NCI-H1436 treated with DMSO at 0.1 percent for 48 hours (cell line): Measurements from ENCODE around the gene RTP1.
"Not testable (repeated sequence)": the region's sequence is repeated elsewhere in the genome, so short reads cannot be mapped to it uniquely, and the experiment has no call there.

ENCODE experiments used
- DNase-seq: peaks from one replicate; lab custom pipeline; 2025; lab: John Stamatoyannopoulos, UW

Gene RTP1, protein sequence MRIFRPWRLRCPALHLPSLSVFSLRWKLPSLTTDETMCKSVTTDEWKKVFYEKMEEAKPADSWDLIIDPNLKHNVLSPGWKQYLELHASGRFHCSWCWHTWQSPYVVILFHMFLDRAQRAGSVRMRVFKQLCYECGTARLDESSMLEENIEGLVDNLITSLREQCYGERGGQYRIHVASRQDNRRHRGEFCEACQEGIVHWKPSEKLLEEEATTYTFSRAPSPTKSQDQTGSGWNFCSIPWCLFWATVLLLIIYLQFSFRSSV

DNA sequence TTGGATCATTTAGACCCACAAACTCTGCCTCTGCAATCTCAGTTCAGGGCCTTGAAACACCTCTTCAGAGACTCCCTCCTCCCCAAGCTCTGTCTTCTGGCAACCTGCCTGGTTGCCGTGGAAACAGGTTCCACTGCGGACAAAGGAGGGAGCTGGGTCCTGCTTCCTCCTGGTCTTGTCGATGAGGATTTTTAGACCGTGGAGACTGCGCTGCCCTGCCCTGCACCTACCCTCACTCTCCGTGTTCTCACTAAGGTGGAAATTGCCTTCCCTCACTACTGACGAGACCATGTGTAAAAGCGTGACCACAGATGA lies at the start of gene RTP1:
RTP1 (plus strand) TSS at position 152 of the 315 bp plus-strand sequence; CDS start at position 182, 30 bp downstream.
- DNase-seq, result peak; percentile 21

DNA sequence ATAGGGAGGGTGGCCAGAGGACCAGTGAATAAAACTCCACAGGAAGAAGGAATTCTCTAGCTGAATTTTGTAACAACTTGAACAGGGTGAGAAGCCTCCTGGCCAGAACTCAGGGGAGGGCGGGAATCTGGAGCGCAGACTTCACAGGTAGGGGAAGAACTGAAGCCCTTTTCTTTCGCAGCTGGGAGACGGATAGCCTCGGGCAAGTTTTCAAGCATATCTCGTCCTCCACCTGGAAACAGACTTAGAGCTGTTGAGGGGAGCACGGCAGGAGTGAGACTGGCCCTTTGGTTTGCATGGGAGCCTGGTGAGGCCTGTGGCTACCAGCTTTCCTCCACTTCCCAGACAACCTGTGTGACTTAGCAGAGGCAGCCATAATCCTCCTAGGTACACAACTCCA lies 47.1 kb upstream of the RTP1 start:
- no peak for DNase-seq

DNA sequence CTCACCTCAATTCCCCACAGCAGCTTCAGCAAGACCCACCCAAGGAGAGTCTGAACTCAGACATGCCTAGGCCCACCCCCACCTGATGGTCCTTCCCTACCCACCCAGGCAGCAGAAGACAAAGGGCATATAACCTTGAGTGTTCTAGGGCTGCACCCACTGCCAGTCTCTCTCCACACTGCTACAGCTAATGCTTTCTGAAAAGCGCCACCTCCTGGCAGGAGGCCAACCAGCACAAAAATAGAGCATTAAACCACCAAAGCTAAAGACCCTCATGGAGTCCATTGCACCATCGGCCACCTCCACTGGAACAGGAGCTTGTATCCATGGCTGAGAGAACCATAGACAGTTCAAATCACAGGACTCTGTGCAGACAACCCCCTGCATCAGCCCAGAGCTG lies 46.7 kb upstream of the RTP1 start:
- DNase-seq, result no peak

DNA sequence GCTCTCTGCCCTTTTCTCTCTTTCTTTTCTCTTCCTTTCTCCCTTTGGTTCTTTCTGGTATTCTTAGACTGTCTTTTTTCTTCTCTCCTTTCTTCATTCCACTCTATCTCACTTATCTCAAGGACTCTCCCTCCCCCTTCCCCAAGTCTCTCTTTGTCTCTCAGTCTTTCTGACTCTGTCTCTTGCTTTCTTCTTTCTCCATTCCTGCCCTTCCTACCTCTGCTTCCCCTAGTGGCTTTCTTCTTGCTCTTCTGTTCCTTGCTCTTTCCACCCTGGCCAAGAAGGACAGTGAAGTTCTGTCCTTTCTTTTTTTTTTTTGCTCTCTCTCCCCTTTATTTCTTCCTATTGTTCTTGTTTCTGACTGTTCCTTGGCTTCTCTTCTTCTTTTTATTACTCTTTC lies 35.7 kb upstream of the RTP1 start:
- no peak for DNase-seq

DNA sequence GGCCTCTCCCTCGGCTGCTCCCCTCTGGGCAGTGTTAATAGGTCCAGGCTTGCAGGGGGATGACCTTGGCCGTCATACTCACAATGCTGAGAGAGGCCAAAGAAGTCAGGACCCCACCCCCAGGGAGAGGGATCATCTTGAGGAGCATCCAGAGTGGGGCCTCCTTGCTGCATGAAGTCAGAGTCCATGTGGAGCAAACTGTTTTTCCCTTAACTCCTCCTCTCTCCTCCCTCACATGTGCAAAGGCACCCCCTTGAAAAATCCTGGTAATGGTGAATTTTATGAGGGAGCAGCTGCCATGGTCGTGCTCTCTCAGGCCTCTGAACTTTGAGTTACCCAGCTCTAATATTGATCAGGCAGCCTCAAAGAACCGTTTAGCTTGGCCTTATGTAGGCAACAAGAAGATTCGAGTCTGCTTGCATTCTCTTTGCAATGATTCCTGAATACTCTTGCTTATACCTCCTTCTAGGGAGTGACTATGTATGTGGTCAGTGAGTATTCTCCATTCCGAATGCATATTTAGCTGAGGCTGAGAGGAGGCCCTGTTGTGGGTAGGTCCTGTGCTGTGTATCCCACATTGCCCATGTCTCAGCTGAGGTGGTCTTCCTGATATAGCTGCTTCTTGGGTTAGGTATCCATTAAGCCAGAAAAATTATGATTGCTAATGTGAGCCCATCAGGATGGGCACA lies 34.9 kb upstream of the RTP1 start:
- no peak for DNase-seq

DNA sequence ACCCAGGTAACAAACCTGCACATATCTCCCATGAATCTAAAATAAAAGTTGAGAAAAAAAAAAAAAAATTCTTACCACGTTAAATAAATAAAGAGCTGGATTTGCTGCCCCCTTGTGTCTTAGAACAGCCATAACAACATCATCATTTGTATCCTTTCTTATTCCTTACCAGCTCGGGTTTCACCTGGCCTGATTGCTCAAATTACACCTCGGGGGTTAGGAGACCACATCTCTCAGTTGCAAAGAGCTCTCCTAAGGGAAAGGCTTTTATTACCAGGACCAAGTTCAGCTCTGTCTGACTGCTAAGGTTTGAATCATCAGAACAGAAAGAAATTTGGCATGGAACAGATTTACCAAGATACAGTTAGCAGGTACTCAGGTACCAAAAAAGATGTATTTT lies 32.1 kb upstream of the RTP1 start:
- DNase-seq, result peak; percentile 94

DNA sequence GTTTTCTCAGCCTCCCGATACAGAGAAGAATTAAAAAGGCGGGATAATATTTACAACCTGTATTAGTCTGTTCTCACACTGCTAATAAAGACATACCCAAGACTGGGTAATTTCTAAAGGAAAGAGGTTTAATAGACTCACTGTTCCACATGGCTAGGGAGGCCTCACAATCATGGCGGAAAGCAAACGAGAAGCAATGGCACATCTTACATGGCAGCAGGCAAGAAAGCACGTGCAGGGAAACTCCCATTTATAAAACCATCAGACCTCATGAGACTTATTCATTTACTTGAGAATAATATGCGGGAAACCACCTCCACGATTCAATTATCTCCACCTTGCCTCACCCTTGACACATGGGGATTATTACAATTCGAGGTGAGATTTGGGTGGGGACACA lies 30.5 kb upstream of the RTP1 start:
- no peak for DNase-seq

DNA sequence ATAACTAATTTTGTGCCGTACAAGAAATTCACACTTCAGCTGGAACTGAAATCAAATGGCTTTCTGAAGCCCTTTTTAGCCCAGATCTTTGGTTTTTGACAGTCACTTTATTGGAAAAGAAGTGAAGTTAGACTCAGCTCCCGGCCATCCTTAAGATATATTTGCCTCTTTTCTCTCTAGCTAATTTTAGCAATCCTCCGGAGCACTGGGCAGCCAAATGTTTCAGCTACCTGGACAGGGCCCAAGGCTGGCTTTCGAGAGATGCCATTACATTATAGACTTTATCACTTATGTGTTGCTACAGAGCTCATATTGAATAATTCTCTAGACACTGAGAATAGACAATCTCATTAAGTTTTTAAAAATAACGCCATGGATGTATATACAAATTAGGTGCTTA lies 29.5 kb upstream of the RTP1 start:
- no peak for DNase-seq

DNA sequence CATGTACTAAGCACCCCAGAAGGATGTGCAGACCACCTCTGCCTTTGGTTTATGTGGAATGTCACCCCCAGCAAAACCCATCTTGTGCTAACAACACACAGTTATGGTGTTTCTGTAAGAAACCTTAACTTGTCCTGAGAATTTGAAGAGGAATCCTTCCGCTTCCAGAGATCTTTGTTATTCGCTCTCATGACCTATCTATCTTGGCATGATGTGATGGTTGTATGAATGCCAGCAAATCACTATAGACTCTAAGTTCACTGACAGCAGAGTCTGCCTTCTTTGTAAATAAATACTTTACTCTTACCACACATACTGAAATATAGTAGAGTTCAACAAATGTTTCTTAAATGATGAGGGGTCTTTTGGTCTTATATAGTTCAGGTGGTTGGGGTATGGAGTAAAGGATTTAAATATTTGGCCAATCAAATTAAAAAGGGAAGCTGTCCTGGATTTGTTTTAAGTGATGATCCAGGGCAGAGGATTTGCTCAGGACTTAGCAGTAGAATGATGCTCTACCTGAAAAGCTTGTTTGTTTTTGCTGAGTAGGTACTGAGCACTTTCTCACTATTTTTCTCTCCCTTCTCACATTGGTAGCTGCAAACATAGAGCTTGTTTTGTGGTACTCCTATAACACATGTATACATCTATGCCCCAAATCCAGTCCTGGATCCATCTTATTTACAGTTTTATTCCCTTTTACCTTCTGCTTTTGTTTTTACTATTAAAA lies 27.9 kb upstream of the RTP1 start:
- DNase-seq, result no peak

DNA sequence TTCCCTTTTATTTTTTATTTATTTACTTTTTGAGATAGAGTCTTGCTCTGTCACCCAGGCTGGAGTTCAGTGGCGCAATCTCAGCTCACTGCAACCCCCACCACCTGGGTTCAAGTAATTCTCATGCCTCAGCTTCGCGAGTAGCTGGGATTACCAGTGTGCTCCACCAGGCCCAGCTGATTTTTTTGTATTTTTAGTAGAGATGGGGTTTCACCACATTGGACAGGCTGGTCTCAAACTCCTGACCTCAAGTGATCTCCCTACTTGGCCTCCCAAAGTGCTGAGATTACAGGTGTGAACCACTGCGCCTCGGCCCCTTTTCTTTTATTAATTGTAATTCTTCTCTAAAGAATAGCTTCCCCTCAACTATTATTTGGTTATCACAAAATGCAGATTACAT lies 26.4 kb upstream of the RTP1 start:
- DNase-seq, result not testable (repeated sequence)

DNA sequence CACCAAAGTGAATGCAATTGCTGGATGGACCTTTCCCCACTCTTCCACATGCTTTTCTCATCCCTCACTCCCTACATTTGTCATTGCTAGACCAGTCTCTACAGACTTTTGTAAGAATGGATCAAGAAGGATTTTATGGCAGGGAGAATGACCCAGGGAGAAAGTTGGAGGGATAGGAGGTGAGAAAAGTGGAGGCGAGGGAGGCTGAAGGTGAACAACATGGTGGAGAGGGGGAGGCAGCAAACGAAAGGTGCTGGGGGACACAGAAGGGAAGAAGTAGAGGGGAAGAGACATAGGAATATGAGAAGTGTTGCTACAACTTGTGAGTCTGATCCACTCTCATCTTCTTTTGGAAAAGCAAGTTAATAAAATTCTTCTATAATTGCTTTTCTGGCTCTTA lies 24.4 kb upstream of the RTP1 start:
- no peak for DNase-seq

DNA sequence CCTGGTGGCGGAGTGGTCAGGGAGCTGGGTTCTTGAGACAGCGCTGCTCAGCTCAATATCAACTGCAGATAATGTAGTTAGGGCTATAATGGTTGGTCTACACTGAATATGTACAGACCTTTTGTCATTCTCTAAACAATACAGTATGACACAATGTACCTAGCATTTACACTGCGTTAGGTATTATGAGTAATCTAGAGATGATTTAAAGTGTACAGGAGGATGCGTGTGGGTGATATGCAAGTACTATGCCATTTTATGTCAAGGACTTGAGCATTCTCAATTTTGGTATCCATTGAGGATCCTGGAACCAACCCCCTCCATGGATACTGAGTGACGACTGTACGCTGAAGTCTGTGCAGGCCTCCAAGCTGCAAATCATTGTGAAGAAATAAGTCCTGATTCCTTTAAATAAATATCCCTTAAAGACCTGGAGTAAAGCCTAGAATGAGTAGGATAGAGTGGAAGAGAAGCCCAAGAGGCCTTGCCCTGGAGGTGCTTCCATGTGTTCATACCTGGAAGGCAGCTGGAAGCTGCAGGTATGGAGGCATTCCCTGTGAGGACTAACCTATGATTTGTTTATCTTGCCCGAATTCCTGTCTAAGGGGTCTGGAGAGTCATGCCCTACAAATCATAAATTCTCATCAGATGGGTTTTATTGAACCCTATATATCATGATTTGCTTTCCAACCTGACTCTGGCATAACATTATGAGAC lies 15.7 kb upstream of the RTP1 start:
- DNase-seq, result no peak

DNA sequence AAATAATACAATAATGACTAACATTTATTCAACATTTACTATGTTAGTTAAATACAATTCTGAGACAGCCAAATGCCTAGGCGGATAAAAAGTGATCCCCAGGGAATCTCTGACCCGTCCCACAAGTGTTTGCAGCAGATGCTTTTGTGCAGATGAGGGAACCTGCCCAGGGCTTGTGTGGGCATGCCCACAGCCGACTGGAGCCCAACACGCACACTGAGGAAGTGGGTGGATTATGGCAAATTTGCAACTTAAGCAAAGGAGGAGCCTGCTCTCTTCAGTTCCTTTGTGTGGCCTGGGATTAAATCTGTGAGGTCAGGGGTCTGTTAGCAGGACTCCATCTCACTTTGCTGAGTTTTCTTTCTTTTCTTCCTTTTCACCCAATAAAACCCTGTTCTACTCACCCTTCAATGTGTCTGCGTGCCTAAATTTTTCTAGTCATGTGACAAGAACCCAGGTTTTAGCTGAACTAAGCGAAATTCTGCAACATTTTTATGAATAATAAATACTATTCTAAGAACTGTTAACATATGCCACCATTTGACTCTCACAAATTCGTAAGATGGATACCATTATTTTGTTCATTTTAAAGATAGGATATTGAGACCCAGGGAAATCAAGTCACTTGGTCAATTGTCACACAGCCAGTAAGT lies 13.9 kb upstream of the RTP1 start:
- DNase-seq, result peak; percentile 54

DNA sequence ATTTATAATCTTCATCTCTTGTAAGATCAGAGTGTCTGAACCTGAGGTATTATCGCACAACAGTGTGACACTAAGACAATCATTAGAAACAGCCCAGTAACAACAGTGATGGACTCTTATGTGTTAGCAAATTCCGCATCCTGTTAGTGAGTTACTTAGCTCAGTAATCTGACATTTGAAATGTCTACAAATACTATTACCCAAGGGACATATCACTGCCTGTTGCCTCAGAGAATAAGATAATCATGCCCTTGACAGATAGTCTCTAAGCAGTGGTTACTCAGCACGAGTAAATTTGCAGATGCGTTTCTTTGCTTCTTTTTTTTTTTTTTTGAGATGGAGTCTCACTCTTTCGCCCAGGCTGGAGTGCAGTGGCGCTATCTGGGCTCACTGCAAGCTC lies 13.4 kb upstream of the RTP1 start:
- peak; percentile 23 for DNase-seq

DNA sequence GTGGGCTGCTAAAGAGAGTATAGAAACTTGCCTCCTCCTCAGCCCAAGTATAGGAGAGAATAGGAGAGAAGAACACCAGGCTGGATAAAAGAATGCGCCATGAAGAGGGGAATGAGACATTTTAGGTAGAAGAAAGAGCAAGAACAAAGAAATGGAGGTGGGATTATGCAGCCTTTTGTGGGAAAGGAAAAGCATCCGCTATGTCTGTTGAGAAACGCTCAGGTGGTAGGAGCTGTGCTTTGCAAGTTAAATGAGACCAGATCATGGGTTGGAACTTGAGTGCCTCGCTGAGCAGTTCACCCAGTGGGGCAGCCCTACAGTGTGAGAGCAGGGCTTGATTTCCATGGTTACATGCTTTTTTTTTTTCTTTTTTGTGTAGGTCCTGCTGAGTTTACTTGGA lies 11.5 kb upstream of the RTP1 start:
- DNase-seq, result no peak

DNA sequence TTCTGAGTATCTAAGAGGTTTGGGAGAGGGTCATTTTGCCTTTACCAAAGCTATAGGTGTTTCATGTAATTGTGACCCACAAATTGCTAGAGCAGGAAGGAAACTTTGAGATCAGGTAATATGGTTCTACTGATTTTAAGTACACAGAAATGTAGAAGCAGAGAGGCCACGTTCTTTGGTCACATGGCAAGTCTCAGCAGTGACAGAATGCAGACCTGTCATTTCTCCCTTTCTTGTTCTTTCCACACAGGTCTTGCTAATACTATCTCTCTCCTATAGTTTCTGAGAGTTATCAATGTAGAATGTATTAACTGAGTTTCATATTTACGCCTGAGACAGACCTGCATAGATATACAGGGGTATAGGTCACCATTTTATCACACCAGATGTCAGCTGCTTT lies 10.9 kb upstream of the RTP1 start:
- no peak for DNase-seq

DNA sequence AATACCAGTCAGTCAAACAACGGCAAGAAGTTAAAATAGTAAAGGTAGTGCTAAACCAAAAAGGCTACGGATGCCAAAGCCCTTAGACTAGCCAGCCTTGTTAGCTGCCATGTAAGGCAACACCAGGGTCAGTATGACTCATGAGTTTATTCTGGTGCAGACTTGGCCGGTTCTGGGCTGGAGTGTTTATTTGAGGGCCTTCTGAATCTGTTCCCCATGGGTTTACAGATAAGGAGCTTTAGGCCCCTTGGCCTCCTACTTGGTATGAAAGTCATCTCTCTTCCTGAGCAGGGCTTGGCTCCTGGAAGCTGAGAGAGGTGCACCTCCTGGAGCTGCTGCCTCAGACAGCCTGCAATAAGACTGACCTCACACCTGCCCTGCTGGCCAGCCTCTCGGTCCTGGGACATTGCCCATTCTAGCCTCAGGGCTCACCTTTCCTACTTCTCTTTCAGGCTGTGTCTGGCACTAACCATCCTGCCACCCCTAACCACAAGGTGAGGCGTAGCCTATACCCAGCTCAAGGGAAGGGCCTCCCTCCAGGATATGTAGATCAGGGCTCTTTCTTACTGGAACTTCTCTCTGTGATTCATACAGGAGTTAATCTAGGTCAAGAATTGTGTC lies 10.4 kb upstream of the RTP1 start:
- no peak for DNase-seq

DNA sequence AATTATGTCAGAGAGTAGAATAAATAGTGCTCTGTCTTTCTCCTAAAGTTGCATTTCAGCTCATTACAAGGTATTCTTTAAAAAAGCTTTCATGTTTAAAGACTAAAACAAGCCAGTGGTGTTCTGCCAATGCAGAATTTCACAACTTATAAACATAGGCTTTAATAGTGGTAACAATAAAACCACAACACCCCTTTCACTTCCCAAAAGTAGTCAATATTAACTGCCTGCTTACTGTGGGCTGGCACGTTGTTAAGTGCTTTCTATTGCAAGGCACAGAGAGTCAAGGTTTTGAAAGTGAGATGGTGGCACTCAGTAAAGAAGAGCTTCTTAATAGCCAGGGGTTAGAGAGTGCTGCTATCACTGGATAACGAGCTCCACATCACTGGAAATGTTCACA lies 8.4 kb upstream of the RTP1 start:
- DNase-seq, result no peak

DNA sequence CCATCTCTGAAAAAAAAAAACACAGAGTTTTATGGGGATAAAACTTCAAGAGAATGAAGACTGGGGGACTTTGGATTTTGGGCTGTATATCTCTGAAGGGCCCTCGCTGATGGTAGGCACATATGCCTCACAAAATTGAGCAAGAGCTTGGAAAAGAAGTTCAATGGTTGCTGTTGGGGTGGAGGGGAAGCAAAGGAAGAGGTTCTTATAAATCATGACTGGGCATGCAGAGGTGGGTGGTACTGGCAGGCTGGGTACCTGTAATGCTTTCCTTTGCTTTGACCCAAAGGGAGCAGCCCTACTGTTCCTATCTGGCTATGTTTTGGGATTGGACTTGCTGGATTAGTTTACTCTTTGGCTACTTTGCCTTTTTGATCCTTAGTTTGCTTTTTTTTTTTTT lies 6.0 kb upstream of the RTP1 start:
- no peak for DNase-seq

DNA sequence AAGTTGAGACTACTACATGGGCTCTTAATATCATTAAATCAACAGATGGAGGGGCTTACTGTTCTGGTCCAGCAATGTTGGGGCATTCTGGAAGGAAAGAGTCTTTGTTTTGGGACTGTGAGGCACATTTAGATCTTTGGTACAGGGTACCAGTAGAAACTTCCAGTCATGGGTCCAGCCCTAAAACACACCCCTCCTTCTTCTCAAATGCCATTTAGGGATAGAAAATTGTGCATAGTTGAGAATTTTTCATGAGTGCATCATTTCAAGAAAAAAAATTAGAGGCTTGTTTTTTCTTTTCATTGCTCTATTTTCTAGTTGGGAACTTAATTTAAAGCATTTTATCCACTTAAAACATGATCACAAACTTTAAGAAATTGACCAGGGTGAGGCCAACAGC lies 4.1 kb upstream of the RTP1 start:
- DNase-seq, result no peak

DNA sequence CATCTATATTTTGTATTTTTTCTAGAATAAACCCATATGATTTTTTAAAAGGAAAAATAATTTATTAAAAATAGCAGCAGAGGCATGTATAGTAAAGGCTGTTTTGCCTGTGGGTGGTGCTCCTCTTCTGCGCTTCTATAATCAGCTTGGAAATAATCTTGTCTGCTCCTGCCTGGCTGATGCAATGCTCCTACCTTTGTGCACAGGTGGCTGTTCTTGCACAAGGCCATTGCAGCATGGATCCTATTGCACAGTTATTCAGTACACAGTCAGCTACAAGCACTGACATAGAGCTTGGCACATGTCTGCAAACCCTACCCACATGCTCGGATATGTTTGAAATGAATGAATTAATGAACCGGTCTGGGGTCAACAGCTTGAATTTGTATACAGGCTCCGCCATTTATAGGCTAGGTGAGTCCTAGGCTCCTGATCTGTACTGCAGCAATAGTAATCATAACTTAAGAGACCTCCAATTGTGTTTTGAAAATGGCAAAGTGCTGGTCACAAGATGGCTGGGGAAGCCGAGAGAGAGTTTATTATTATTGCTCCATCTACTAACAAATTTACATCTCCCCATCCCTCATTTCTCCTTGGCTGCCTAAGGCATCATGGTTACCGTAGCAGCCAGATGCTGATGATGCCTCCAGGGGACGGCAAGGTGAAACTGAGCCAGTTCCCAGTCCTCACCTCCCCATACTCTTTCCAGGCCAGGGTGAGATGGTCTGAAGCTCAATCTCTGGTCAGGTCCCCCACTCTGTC lies 532 bp upstream of the RTP1 start:
- DNase-seq, result no peak
